ENCODE measurements around the gene ZP2. TPM values are rescaled to one million over a fixed set of nuclear protein-coding genes. Genes with fewer than 3 reads are reported as not detected.

Gene ZP2
- total and polyA plus RNA-seq, 2 of the 4 experiments (the other 2 are of a cell fraction) = not detected

- H2AK5ac ChIP-seq (ENCODE audit: low read depth, low read length) = peak overlapping the region; percentile 69; the same call in 1 of the 2 replicates
- no peak for TF ChIP-seq SMC3 (IDR thresholded peaks at IDR 0.05; ENCODE audit: low read depth, low read length)
- TF ChIP-seq CTCF (conservative IDR thresholded peaks at IDR 0.05; ENCODE audit: low read depth, low read length) = no peak
- no peak for TF ChIP-seq BHLHE40 (IDR thresholded peaks at IDR 0.05; ENCODE audit: low read depth, low read length)
- TF ChIP-seq MXI1 (IDR thresholded peaks at IDR 0.05; ENCODE audit: borderline replicate concordance, low read depth, low read length) = no peak
- no peak for TF ChIP-seq RFX5 (IDR thresholded peaks at IDR 0.05; ENCODE audit: low read depth, low read length)
- TF ChIP-seq USF2 (IDR thresholded peaks at IDR 0.05; ENCODE audit: low read depth, low read length) = no peak
- no peak for TF ChIP-seq CEBPB (IDR thresholded peaks at IDR 0.05; ENCODE audit: low read depth, low read length)
- no peak for TF ChIP-seq RCOR1 (IDR thresholded peaks at IDR 0.05; ENCODE audit: insufficient replicate concordance, low read length)
- no peak for TF ChIP-seq FOS (IDR thresholded peaks at IDR 0.05; ENCODE audit: low read depth, low read length)
- TF ChIP-seq POLR2A (IDR thresholded peaks at IDR 0.05; ENCODE audit: low read depth, low read length) = no peak
- TF ChIP-seq NFE2L2 (IDR thresholded peaks at IDR 0.05; ENCODE audit: low read depth, low read length) = no peak
- no peak for TF ChIP-seq CHD1 (IDR thresholded peaks at IDR 0.05; ENCODE audit: low read depth, low read length)
- TF ChIP-seq ELK1 (IDR thresholded peaks at IDR 0.05; ENCODE audit: borderline replicate concordance, low read depth, low read length) = no peak
- TF ChIP-seq MAZ (IDR thresholded peaks at IDR 0.05; ENCODE audit: borderline replicate concordance, low read depth, low read length) = no peak
Measured at GRCh38 chr16:21159281-21159951, 52.0 kb downstream of the ZP2 start.

More at GRCh38 chr16:21159281-21159951, 52.0 kb downstream of the ZP2 start:
- Histone ChIP-seq H3K9ac (ENCODE audit: low read depth, low read length) (peak overlapping the region; percentile 76), H2BK5ac (ENCODE audit: low read depth, low read length, poor library complexity, severe bottlenecking) (peak overlapping the region; percentile 4), H3K27ac (ENCODE audit: insufficient read depth, low read length) (peak overlapping the region; percentile 59), H3K4me2 (ENCODE audit: low read depth, low read length) (peak overlapping the region; percentile 91), H4K20me1 (ENCODE audit: insufficient read depth, low read length) (peaks cover 3% of the 10 kb centered on the region; the same call in 1 of the 2 replicates), H3K36me3 (ENCODE audit: control insufficient read depth, insufficient read depth, low read length) (peaks cover 15% of the 10 kb centered on the region), H2BK120ac (ENCODE audit: low read depth, low read length) (peak overlapping the region; percentile 32), H2AFZ (replicated peaks; ENCODE audit: low read length, poor library complexity) (peak overlapping the region; percentile 94), H4K8ac (ENCODE audit: low read depth in 2 of 2, low read length in 2 of 2) (peak overlapping the region; percentile 46 to 52; a peak in 2 of 4 replicates), H3K18ac (ENCODE audit: low read depth, low read length) (no peak overlapping the region), H3K4me1 (ENCODE audit: control insufficient read depth, insufficient read depth, low read length) (peaks cover 9% of the 10 kb centered on the region), H4K91ac (ENCODE audit: insufficient read depth, low read depth, low read length) (peak overlapping the region; percentile 45), H3K79me1 (ENCODE audit: low read depth in 1 of 2, low read length in 2 of 2) (peaks cover 0 to 36% of the 10 kb centered on the region in 2 experiments; a peak in 3 of 4 replicates), H2BK15ac (ENCODE audit: low read depth, low read length) (0 out of 3 replicates have a peak overlapping the region, but pooled peaks have one; percentile 58), H3K9me3 (ENCODE audit: control insufficient read depth, insufficient read depth, low read length) (no peaks in the 10 kb centered on the region), H3K4me3 (ENCODE audit: insufficient read depth, low read depth, low read length) (peak overlapping the region; percentile 81), H2AK9ac (replicated peaks; ENCODE audit: low read depth, low read length, poor library complexity) (peak overlapping the region; percentile 74), H3K27me3 (ENCODE audit: control insufficient read depth, insufficient read depth, low read length) (no peaks in the 10 kb centered on the region), H3K23ac (ENCODE audit: low read depth, low read length) (peak overlapping the region; percentile 48), H3K4ac (ENCODE audit: low read depth, low read length) (peak overlapping the region; percentile 69), H4K5ac (ENCODE audit: low read depth, low read length) (no peak overlapping the region), H2BK20ac (ENCODE audit: low read depth, low read length) (0 out of 2 replicates have a peak overlapping the region, but pooled peaks have one; percentile 13), H3K14ac (replicated peaks; ENCODE audit: low read depth, low read length) (peak overlapping the region; percentile 68), H3K56ac (ENCODE audit: extremely low read depth, insufficient read depth, low read length) (peak overlapping the region; percentile 24; the same call in 1 of the 2 replicates), H3K9me1 (ENCODE audit: insufficient read depth, low read length) (peaks cover 7% of the 10 kb centered on the region; the same call in 1 of the 2 replicates)
- 36% methylated on average over 5 of the region's 27 CpGs; no CpG with 5 or more reads in 1 of the 2 experiments for WGBS, 2 experiments (ENCODE audit: extremely low coverage in 2 of 2, insufficient read length in 1 of 2)
- in situ Hi-C loops (cut with MboI; ENCODE audit: low sequenced_read_pairs) = loop anchor here (5.0 to 25.0 kb wide), 3 partner anchors 138 to 1178 kb away; no protein-coding TSS in a partner anchor
- ChIA-PET CTCF (interaction anchor here (0.6 to 1.4 kb wide), 3 partner anchors 29 to 1162 kb away, joined by 3 to 9 read pairs (median 3); no protein-coding TSS in a partner anchor), POLR2A (ENCODE audit: unreplicated experiment) (no interaction called here)
- dilution Hi-C loops (cut with HindIII; ENCODE audit: low sequenced_read_pairs, unreplicated experiment) = no loop called here
- no TSS peak for BruUV-seq (replicated peaks)
- intact Hi-C loops (cut with micrococcal nuclease) = loop anchor here (2.0 to 5.0 kb wide), 3 partner anchors 123 to 353 kb away; partner anchors contain the start of genes DCUN1D3, ERI2, LYRM1 and REXO5
- peak; percentile 28 for ATAC-seq (ENCODE audit: low read depth)
- no peak for DNase-seq
